Stimulated activated CD4-positive, alpha-beta T cell treated with anti-CD3 and anti-CD28 coated beads, TNF-alpha, amount 100 ng/mL, for 48 hours (primary cell): ENCODE measurements around the gene CYP3A5.
A peak's percentile ranks its signal among the peaks of the same experiment; 100 is the strongest.
"Not testable (repeated sequence)": the region's sequence is repeated elsewhere in the genome, so short reads cannot be mapped to it uniquely, and the experiment has no call there.

Experiments used
- DNase-seq, 3 donors: peaks; one replicate each; pipeline ENCODE4 v3.0.0-alpha.2; 2020; ENCODE audit warnings: low read depth in 3 of 3

CYP3A5 gene

DNA sequence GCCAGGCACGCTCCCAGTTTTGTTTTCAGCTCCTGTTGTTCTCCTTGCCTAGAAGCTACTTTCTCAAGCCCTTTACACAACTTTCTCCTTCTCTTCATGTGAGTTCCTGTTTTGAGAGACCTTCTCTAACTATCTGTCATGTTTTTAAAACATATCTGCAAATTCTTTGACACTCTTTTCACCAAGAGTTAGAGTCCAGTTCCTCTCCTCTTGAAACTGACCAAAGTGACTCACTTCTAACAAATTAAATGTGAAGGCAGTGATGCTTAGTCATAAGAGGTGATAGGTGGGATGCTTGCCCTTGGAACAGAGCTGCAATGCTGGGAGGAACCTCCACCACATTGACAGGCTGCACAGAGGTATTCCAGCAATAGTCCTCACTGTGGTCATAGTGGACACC lies 37.8 kb downstream of the CYP3A5 start:
- DNase-seq = no peak

DNA sequence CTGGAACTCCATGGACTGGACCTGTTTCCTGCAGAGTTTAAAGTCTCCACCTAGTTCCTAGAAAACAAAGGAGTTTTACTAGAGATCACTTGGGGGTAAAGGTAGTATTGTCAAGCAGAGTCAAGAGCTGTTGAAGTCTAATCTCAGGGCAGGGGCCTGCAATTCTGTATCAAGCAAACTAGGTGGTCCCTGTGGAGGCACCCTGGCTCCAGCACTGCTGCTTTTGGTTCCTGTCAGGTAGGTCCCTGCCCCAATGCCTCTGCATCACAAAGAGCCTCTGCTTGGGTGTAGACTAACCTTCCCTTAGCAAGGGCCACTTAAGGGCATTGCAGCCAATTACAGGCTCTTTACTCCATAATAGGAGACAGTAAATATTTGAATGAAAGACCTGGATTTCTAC lies 40.5 kb downstream of the CYP3A5 start:
- no peak for DNase-seq

DNA sequence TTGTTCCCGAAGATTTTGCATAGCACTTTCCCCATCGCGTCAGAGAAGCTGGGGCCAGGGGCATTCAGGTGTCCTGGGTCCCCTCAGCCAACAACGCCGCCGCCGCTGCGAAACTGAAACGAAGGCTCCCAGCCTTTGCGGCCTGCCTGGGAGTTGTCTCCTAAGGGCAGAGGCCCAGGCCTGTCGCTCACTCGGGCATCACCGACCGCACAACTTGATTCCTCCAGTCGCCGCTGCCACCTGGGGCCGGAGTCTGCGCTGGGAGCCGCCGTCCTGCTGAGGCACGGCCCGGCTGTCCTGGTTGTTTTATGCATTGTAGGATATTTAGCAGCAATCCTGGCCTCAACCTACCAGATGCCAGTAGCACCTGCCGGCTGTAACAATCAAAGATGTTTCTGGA lies 41.1 kb downstream of the CYP3A5 start:
- no peak for DNase-seq

DNA sequence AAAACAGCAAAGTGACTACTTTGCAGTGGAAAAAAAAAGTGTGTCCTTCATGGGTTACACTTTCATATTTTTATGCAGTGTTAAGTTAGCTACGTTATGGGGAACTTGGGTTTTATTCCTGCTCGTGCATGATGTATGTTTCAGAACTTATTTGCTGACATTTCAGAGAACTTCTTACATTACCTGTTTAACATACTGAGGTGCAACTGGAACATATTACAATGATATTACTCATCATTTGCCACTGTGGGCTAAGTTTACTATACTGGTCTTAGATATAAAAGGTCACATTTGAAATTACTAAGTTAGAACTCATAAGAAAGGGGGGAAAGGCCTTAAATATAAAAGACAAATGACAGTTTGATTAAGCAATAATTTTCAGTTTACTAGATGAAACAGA lies 42.4 kb downstream of the CYP3A5 start:
- not testable (repeated sequence) for DNase-seq

DNA sequence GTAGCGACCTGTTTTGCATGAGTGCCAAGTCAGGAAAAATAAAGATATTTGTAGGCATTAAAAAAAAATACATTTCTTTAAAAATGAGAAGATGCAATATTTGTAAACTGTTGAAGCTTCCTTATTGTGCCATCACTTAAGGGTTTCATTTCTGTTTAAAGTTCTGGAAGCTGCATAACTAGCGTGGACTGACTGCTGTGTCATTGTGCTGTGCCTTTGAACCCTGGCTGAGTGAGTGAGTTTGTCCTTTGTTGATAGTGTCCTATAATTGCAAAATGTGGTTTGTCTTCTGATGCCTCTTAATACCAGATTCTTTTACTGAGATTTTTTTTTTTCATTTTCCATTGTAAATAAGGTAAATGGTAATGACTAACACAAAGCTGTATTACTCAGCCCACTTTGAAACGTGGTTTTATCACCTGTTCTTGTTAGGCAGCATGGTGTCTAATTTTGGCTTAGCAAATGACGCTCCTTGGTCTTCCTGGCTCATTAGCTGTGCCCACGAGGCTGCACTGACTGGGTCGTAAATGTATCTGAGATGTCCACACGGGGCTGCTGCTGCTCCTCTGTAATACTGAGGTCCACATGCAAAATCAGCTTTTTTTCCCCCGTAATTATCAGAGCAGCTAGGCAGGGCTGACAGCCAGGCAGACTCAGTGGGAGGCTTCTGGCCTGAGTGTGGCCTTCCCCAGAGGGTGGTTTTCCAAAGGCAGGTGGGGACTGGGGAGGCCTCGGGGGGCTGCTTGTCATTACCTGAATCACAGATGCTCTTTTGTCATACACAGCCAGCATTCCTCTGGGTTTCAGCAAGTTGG lies 48.3 kb downstream of the CYP3A5 start:
- peak in 1 of 3 donors; percentile 39 for DNase-seq

DNA sequence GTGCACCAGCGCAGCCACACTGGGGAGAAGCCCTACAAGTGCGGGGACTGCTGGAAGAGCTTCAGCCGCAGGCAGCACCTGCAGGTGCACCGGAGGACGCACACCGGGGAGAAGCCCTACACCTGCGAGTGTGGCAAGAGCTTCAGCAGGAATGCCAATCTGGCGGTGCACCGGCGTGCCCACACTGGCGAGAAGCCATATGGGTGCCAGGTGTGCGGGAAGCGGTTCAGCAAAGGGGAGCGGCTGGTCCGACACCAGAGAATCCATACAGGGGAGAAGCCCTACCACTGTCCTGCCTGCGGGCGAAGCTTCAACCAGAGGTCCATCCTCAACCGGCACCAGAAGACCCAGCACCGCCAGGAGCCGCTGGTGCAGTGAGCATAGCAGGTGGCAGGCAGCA lies 50.2 kb downstream of the CYP3A5 start:
- no peak for DNase-seq

DNA sequence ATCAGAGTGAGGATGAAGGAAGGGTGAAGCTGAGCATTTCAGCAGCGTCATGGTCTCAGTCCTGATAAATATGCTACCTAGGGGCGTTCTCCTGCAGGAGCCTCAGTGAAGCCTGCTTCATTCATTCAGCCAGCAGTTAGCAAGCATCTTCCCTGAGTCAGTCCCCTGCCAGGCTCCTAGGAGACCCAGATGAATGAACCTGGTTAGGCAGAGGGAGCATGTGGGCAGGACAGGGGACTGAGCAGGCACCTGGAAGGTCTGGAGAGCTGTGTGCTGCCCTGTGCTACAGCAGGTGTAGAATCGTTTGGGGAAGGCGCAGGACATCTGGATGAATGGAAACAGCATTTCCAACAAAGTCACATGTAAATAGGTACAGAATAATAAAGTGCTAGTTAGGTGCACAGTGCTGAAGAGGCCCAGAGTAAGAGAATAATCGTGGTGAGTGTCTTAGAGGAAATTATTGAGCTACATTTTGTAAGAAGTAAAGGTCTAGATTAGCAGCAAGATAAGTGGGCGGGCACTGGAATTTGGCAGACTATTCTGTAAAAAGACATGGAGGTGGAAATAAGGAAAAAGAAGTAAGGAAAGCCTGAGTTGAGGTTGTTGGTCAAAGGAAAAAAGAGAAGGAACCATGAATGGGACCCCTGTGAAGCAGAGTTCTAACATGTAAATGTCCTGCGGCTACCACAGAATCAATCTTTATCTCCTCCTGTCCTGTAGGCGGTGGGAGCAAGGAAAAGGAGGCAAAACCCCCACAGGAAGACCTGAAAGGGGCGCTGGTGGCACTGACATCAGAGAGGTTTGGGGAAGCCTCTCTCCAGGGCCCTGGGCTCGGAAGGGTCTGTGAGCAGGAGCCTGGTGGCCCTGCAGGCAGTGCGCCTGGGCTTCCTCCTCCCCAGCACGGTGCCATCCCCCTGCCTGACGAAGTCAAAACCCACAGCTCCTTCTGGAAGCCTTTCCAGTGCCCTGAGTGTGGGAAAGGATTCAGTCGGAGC lies 51.0 kb downstream of the CYP3A5 start:
- DNase-seq = no peak

DNA sequence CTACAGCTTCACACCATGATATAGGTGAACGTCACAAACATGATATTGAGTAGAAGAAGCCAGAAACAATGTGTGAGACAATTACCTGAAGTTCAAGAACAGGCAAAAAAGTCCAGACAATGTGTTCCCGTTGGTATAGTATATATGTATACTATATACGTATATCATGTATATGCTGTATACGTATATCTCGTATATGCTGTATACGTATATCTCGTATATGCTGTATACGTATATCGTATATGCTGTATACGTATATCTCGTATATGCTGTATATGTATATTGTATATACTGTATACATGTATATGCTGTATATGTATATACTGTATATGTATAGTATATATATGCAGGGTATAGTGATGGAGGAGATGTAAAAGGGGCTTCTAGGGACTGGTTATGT lies 52.3 kb downstream of the CYP3A5 start:
- no peak for DNase-seq

DNA sequence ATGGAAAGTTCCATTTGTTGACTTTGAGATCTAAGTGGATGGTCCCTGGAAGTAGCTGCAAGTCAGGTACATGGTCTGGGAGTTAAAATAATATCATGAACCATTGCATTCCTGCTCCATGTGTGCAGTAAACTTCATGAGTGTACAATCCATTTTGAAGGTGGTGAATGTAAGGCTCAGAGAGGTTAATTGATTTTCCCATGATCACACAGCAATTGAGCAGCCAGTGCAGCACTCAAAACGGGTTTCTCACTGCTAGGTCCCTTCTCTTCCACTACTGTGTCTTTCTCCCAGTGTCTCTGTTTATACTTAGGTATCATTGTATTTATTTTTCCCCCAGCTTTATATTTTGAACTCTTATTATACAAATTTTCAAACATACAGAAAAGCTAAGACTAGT lies 53.1 kb downstream of the CYP3A5 start:
- no peak for DNase-seq

DNA sequence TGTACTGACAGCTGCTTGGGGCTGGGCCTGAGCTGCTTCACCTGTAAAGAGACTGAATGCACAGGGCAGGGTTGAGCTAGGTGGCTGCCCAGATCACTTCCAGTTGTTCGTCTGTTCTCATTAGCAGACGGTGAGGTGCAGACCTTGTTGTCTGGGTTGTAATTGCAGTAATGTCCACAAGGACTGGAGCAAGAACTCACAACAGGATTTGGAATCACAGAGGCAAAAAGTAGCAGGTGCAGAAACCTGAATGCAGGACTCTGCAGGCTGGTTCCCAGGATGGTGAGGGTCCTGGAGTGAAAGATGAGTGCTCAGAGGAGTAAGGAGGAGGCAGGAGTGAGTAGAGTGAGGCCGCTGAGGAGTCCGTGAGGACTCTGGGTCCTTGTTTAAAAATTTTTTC lies 53.8 kb downstream of the CYP3A5 start:
- no peak for DNase-seq

DNA sequence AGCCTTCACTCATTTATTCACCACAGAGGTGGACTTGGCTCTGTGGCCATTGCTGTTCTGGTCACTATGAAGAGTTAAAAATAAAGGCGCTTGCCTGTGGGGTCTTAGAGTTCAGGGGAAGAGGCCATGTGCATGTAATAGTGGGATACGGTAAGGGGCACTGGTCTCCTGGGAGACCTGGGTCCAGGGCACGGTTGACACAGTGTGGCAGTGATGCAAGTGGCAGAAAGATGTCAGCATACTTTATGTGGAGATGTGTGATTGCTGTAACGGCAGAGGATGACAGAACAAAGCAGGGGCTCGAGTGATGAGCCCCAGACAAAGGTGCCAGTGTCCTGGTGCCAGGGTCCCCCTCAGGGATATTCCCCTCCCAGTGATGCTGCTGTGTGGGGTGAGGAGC lies 54.5 kb downstream of the CYP3A5 start:
- no peak for DNase-seq

DNA sequence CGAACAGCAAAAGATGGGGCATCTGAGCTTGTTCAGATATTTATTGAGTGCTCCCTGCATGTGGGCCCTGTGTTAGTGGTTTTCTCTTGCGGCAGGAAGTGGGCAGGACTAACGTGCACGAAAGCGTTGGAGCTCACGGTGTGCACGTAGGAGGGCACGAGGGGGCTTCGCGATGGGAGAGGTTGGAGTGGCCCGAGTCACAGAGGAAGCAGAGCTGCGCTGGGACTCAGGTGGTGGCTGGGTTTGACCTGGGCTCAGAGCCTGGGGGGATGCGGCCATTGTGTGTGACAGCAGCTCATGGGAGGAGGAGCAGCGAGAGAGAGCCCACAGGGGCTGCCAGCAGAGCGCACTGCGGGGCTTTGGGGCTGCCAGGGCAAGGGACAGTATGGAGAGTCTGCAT lies 55.3 kb downstream of the CYP3A5 start:
- peak; percentile 37 to 63 (median 58) for DNase-seq

DNA sequence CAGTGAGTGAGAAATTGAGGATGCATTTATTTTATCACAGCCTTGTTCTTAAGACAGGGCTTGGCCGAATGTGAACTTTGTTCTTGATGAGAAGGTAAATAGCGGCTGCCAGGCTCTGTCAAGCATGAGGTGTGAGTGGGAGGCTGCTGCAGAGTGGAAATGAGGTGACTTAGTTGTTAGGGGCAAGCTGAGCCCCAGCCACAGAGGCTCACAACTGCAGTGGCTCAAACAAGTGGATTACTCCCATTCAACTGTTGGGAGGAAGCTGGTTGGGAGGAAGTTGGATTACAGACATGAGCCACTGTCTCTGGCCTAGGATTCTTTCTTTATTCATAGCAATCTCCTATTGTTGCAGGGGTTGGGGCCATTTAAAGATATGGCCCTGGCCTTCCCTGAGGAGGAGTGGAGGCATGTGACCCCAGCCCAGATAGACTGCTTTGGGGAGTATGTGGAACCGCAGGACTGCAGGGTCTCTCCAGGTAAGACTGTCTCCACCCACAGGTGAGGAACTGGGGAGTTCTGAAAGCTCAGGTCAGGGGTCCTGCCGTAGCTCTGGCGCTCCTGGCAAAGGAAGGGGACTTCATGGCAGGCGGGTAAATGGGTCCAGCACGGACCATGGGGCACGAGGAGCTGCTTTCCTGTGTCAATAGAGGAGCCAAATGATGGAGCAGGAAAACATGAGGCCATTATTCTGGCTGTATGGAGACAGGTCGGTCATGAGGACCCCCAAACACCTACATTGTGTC lies 55.9 kb downstream of the CYP3A5 start:
- peak in 2 of 3 donors; percentile 34 for DNase-seq

DNA sequence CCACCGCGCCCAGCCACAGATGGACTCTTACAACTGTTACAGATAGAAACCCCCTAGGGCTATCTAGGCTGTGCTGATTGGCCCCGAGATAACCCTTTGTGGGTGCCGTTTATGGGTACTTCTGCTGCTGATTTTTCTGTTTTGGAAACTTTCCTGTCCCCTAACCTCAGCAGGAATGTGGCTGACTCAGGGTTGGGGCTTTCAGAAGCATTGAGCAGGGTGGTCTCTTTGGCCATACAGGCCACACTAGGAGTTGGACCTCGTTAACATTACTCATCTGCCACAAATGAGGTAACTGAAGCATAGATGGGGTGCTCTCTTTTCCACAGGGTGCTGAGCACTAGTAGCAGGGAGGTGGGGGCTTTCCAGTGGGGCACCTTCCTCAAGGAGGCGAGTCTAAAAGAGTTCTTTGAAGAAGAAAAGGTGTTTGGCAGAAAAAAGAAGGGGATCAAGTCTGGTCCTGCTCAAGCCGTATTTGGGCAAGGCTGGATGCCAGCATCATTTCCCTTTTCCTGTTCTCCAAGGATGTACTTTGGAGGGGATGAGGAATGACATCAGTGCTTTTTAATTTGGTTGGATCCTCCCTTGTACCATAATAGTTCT lies 56.6 kb downstream of the CYP3A5 start:
- DNase-seq = no peak

DNA sequence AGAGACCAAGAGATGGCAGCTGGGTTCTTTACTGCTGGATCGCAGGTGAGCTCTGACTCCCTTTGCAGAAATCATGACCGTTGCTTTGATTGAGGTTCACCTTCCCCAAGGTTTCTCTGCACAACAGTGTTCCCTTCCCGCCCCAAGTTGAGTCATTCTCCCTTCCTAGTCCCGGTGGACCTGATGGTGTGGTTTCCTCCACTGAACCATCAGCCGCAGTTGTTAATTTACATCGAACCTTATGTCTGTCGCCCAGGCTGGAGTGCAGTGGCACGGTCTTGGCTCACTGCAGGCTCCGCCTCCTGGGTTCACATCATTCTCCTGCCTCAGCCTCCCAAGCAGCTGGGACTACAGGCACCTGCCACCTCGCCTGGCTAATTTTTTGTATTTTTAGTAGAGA lies 57.2 kb downstream of the CYP3A5 start:
- DNase-seq = no peak

DNA sequence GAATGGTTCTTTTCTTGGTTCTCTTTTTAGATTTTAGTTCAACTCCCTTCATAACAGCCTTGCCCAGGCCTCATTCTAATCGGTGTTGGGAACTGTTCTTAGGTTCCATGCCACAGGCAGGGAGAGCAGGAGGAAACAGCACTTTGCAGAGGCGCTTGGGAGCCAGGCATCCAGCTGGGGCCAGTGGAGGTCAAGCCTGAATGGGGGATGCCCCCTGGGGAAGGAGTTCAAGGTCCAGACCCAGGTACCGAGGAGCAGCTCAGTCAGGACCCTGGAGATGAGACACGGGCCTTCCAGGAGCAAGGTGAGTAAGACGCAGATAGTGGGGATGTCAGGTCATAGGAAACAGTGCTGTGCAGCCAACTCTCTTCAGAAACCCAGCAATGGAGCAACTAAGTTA lies 58.5 kb downstream of the CYP3A5 start:
- no peak for DNase-seq

DNA sequence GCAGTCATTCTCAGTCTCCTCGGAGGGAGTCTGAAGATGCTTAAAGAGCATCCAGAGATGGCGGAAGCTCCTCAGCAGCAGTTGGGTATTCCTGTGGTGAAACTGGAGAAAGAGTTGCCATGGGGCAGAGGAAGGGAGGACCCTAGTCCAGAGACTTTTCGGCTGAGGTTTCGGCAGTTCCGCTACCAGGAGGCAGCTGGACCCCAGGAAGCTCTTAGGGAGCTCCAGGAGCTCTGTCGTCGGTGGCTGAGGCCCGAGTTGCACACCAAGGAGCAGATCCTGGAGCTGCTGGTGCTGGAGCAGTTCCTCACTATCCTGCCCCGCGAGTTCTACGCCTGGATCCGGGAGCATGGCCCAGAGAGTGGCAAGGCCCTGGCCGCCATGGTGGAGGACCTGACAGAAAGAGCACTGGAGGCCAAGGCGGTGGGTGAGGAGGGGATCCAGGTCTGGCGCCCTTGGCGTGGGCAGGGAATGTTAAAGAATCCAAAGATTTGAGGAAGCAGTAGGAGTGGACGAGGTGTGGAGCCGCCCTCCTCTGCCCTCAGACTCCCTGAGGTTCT lies 60.1 kb downstream of the CYP3A5 start:
- DNase-seq = no peak

DNA sequence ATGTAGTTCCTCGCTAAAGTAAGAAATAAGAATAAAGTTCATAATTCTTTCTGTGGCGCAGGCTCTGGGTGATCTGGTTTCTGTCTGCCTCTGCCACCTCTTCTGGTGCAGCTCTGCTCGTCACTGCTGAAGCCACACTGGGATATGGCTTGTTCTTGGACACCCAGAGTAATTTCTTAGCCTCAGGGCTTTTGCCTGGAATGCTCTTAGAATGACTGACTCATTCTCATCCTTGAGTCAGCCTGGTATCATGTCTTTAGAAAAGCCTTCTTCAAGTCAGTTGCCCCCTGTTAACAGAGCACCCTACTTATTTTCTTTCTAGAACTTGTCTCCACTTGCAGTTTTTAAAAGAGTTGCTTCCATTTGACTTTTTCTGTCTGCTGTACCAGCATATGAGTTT lies 61.1 kb downstream of the CYP3A5 start:
- no peak for DNase-seq

DNA sequence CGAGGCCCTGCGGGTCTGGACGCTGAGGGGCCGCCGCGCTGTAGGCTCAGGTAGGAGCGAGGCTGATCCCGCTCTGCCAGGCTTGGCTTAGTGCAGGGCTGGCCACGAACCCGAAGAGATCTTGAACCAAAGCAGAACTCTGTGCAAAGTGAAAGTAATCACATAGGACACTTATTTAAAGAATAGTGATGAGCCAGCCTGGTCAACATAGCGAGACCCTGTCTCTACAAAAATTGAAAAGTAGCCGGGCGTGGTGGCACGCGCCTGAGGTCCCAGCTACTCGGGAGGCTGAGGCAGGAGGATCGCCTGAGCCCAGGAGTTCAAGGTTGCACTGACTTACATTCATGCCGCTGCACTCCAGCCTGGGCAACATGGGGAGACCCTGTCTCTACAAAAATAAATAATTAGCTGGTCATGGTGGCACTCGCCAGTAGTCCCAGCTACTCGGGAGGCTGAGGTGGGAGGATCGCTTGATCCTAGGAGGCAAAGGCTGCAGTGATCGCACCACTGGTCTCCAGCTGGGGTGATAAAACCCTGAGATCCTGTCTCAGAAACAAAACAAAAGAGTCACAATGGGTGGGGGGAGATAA lies 62.5 kb downstream of the CYP3A5 start:
- no peak for DNase-seq

DNA sequence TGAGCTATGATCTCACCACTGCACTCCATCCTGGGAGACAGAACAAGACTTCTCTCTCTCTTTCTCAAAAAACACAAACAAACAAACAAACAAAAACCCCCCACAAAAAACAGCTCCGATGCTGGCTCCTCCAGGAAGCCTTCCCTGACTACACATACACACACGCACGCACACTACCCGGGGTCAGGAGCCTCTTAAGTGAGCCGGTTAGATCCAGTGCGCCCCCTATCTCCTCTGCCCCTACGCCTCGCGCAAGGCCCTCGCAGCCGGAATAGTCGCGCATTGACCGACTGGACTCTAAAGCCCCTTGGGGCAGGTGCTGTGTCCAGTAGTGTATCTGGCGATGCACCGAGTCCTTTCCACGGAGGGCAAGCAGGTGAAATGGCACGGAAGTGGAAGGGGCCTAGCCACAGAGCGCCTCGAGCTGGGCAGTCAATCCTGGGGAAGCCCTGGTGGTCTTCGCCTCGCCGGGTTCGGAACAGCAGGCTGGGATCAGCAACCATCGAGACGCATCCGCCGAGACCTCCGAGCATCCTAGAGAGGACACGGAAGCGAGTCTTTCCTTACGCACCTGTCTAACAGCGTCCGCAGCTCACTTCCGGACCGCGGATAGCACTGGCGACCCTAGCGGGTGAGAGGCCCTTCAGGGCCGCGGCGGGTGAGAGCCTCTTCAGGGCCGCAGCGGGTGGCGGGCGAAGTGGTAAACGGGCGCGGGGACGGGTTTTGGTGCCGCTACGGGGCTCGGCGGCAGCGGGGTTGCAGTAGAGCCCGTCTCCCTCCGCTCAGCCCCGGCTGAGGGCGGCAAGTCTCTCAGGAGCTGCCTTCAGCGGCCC lies 63.2 kb downstream of the CYP3A5 start, which contains the start of gene ZSCAN25:
Gene ZSCAN25, plus strand, starts transcription at position 588 of the 833 bp plus-strand sequence. CDS start 2,661 bp downstream, outside the sequence.
- peak; percentile 75 to 83 (median 77) for DNase-seq
